ENCODE results near the gene LDLRAD4.

LDLRAD4 gene

GRCh38 chr18:13223311-13224143 is 5.0 kb downstream of the LDLRAD4 start:
- DNase-seq (ENCODE audit: low read depth): no peak
- H3K4me3 ChIP-seq (ENCODE audit: low read depth, low read length): no peak overlapping the region

DNA sequence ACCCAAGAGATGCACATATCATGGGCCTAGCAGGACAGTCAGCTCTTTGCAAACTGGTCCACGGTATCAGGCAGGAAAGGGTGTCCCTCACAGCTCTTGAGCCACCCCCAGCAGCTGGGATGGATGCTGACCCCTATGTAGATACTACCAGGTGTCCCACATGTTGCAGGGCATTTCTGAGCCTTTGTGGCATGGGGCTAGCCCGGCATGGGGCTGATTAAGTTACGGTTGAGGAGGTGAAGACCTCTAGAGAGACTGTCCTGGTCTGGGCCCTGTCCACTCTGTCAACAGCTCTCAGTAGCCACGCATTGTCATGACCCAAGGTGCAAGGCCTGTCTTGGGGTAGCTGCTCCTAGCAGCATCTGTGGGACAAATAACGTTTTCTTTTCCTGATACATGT is 6.7 kb downstream of the LDLRAD4 start:
- H3K4me3 ChIP-seq (ENCODE audit: low read depth, low read length): no peak overlapping the region
- no peak for DNase-seq (ENCODE audit: low read depth)

DNA sequence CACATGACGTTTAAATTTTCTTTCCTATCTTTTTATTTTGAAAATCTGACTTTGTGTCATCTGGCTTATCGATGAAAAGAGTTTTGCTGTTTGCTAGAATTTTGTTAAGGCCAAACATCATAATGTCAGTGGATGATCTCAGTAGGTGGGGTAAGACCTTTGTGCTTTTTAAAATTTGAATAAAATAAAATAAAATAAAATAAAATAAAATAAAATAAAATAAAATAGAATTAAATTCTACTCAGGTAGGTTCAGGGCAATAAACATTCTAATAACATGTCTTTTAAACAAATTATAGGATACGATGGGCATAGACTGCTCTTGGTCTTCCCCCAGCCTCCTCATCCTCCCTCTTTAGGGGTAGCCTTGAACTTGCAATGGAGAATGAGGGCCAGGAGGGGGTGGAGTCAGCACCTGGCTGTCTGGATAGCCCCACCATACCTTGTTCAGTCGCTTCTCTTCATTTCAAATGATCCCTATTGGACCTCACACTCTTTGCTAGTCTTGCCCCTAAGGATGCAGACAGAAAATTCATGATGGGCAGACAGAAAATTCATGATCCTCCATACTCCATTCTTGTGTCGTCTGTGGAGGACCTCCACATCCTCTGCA is 8.1 kb downstream of the LDLRAD4 start:
- H3K4me3 ChIP-seq (ENCODE audit: low read depth, low read length): no peak overlapping the region
- no peak for DNase-seq (ENCODE audit: low read depth)

GRCh38 chr18:13227910-13228309 is 9.3 kb downstream of the LDLRAD4 start:
- H3K4me3 ChIP-seq (ENCODE audit: low read depth, low read length): no peak overlapping the region
- DNase-seq (ENCODE audit: low read depth): no peak

GRCh38 chr18:13229001-13229671 is 10.6 kb downstream of the LDLRAD4 start:
- H3K4me3 ChIP-seq (ENCODE audit: low read depth, low read length): no peak overlapping the region
- DNase-seq (ENCODE audit: low read depth): no peak

GRCh38 chr18:13231151-13231550 is 12.6 kb downstream of the LDLRAD4 start:
- no peak overlapping the region for H3K4me3 ChIP-seq (ENCODE audit: low read depth, low read length)
- no peak for DNase-seq (ENCODE audit: low read depth)

DNA sequence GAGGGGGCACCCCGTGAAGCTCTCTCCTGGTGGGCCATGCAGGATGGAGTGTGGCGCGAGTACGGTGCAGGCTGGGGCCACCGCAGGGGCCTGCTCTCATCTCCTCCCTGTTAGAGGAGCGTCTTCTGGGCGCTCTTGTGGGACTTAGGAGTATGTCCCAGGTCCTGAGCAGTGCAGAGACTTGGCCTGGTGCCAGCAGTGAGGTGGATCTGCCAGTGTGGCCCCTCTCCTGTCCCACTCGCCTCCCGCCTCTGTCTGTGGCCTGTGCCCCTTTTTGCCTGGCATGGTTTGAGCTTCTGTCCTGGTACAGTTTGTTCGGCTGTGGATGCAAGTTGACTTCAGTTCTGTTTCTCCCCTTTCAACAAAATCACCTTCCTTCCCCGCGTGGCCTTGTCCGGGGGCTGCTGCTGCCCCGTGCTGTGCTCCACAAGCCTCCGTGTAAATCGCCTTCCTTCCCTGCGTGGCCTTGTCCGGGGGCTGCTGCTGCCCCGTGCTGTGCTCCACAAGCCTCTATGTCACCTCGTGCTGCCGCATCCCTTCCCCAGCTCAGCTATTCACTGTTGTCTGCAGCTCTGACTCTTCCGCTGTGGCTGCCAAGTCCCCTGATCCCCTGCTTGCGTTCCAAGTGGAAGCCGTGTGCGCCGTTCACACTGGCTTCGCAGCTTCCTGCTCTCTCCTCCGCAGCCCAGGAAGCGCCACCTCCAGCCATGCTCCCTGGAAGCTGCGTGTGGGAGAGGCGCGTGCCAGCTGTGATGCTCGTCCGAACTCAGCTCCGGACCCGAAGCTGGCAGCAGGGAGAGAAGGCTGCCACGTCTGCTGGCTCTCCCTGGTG is 13.7 kb downstream of the LDLRAD4 start:
- no peak for DNase-seq (ENCODE audit: low read depth)
- no peak overlapping the region for H3K4me3 ChIP-seq (ENCODE audit: low read depth, low read length)

DNA sequence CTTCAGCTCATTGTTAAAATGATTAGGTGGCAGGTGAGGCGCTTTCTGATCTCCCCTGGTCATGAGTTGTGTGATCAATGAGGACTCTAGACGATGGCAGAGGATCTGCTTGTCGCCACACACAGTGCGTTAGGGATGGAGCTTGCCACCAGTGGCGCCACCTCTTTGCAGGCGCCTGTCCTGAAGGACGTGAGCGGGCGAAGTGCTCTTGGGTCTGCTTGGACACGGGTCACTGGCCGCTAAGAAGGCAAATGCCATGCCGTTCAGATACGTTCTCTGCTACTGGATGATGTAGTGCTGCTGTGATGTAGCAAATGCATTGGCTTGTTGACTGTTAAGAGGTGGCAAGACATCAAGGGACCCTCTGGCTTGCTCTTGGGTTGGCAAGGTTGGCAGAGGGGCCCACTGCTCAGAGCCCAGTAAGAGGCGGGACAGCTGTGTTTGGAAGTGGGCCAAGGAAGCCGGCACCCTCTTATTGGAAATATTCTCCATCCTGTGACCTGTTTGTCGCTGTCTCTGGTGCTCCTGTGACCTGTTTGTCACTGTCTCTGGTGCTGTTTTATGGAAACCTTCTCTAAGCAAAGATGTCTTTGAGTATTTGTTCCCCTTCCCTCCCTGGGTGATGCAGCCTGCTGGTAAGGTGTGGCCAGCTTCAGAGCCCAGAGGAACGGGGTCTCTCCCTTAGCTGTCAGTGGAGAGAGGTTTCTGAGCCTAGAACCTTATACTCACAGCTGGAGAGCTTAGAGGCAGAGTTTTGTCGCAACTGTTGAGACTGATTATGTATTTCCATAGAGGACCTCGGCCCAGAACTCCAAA is 14.6 kb downstream of the LDLRAD4 start:
- H3K4me3 ChIP-seq (ENCODE audit: low read depth, low read length): no peak overlapping the region
- DNase-seq (ENCODE audit: low read depth): no peak

DNA sequence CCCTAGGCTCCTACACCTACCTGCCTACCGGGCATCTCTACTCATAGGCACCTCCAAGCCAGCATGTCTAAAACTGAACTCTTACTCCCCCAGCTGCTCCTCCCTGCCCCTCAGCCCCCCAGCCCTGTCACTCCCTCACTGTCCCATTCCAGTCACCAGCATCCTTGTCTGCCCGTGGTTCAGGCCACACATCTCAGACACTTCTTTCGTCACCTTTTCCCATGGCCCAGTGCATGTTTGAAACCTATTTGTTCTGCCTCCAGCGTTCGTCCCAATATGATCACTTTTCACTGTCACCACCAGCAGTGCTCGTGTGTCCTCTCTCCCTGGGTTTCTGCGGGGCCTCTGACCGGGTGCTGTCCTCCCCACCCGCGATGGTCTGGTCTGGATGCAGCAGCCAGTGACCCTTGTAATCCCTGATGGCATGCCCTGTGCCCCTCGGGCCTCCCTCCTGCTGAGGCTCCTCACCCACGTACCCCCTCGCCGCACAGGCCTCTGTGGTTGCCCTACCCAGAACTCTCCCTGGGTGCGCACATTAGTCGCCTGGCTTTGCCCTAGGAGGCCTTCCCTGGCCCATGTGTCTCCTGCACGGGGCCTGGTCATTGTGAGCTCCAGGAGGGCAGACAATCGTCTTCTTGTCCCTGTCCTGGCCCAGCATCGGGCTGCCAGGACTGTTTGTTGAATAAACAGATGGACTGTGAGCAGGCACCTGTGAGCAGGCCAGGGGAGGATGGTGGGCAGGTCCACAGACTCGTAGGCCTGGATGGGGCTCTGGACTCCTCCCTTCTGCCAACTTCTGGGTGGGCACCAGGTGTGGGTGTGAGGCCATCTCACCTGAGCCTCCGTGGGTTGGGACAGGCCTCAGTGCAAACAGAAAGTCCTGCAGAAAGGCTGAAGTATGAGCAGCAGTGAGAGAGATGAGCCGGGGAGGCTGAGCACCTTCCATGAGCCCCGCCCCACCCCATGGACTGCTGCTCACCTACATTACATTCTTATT is 15.5 kb downstream of the LDLRAD4 start:
- no peak overlapping the region for H3K4me3 ChIP-seq (ENCODE audit: low read depth, low read length)
- DNase-seq (ENCODE audit: low read depth): no peak

- no peak overlapping the region for H3K4me3 ChIP-seq (ENCODE audit: low read depth, low read length)
- no peak for DNase-seq (ENCODE audit: low read depth)
Observed at GRCh38 chr18:13235421-13235831, 16.9 kb downstream of the LDLRAD4 start.

DNA sequence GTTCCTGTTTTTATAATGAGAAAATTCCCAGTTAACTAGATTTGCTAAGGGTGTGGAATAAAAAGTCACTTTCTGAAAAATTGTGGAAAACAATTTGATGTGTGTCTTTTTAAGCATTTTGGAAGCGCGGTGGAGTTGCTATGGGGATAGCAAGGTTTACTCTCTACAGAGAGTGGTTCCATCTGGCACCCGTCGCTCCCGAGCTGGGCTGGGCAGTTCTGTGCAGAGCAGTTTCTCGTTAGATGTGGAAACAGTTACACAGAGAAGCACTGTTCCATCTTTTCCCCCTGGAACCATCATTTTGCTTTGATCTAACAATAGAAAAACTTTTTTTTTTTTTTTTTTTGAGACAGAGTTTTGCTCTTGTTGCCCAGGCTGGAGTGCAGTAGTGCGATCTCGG is 17.4 kb downstream of the LDLRAD4 start:
- H3K4me3 ChIP-seq (ENCODE audit: low read depth, low read length): no peak overlapping the region
- no peak for DNase-seq (ENCODE audit: low read depth)

- H3K4me3 ChIP-seq (ENCODE audit: low read depth, low read length): no peak overlapping the region
- DNase-seq (ENCODE audit: low read depth): no peak
Observed at GRCh38 chr18:13236411-13236810, 17.9 kb downstream of the LDLRAD4 start.

DNA sequence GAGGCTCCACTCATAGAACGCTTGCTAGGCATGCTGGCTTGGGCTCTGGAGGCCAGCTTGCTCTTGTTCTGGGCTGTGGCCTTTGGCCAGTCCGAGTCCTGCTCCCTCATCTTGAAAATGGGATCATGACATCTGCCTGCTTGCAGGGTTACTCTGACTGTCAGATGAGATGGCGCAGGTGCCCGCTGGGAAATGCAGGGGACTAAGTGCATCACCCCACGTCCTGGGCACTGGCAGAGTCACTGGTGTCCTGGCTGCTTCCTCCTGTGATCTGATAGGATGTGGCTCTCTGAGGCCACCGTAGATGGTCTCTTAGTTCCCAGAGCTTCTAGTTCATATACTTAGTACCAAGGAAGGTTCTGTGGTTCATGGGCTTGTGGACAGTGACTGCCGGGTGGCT is 18.5 kb downstream of the LDLRAD4 start:
- no peak overlapping the region for H3K4me3 ChIP-seq (ENCODE audit: low read depth, low read length)
- no peak for DNase-seq (ENCODE audit: low read depth)

GRCh38 chr18:13237641-13238040 is 19.1 kb downstream of the LDLRAD4 start:
- DNase-seq (ENCODE audit: low read depth): no peak
- H3K4me3 ChIP-seq (ENCODE audit: low read depth, low read length): no peak overlapping the region

GRCh38 chr18:13239171-13239956 is 20.8 kb downstream of the LDLRAD4 start:
- no peak overlapping the region for H3K4me3 ChIP-seq (ENCODE audit: low read depth, low read length)
- no peak for DNase-seq (ENCODE audit: low read depth)

DNA sequence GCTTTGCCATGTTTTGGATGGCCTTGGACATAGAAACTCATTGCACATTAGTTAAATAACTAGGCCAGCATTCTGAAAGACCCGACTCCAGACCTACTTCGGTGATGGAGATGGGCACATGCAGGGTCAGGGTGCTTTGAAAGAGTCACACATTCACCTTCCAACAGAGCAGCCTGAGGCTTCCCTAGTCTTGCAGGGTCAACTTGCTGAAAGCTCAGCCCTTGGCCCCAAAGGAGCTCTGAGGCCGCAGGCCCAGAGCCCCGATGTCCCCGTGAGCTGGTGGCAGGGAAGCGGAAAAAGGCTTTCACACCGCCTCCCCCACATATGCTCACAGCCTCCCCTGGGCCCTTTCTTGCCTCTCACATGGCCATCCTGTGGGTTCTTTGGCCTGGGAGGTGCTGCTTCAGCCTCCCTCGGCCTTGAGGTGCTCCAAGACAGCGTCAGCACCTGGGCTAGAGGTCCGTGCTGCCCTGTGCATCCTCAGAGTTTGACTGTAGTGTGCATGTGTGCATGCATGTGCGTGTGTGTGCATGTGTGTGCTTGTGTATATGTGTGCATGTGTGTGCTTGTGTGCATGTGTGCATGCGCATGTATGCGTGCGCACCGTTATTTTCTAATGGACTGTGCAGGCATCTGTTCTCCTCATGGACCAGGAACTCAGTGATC is 21.6 kb downstream of the LDLRAD4 start:
- DNase-seq (ENCODE audit: low read depth): no peak
- H3K4me3 ChIP-seq (ENCODE audit: low read depth, low read length): no peak overlapping the region
